Measurements from ENCODE around the gene HOXA11. TPM values are rescaled to one million over a fixed set of nuclear protein-coding genes. Genes with fewer than 3 reads are reported as not detected.

The HOXA11 gene
- total RNA-seq, 1 experiment from 2014 or later: not detected

DNA sequence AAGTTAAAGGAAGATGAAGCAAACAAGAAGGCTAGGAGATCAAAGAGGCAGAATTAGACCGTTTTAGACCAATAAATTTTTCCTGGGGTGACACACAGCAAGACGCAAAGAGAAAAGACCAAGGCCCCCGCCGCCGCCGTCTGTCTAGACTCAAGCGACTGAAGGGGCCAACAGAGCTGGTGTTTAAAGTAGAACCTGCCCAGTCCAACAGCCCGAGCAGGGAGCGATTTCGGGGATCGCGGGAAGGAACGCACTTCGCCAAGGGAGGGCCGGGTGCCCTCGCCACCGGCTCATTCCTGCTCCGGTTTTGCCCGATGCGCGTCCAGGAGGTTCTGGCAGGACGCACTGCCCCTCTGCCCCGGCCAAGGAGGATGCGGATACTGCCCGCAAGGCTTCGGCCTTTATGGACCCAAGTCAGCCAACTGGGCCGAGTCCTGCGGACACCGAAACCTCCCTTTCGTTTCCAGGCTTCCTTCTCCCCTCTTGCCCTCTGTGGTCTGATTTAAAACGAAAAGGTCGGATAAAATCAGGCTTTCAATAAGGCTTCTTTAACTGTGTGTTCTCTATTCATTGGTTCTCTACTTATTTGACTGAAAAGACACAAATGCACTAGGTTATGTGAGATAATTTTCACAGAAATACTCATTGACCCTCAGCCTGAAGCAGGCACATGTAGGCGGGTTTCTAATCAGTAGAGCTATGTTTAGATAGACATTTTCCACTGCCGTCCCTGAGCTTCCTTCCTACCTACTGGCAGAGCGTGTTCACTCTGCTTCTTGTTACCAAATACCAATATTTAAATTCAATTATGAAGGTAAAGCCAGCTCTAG lies 26.4 kb downstream of the HOXA11 start (continued):
- TF ChIP-seq, protein P1, sequence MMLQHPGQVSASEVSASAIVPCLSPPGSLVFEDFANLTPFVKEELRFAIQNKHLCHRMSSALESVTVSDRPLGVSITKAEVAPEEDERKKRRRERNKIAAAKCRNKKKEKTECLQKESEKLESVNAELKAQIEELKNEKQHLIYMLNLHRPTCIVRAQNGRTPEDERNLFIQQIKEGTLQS (CRISPR knock-in tag; conservative IDR thresholded peaks at IDR 0.05): no peak
- TF ChIP-seq ZNF138 (CRISPR knock-in tag; conservative IDR thresholded peaks at IDR 0.05): no peak

DNA sequence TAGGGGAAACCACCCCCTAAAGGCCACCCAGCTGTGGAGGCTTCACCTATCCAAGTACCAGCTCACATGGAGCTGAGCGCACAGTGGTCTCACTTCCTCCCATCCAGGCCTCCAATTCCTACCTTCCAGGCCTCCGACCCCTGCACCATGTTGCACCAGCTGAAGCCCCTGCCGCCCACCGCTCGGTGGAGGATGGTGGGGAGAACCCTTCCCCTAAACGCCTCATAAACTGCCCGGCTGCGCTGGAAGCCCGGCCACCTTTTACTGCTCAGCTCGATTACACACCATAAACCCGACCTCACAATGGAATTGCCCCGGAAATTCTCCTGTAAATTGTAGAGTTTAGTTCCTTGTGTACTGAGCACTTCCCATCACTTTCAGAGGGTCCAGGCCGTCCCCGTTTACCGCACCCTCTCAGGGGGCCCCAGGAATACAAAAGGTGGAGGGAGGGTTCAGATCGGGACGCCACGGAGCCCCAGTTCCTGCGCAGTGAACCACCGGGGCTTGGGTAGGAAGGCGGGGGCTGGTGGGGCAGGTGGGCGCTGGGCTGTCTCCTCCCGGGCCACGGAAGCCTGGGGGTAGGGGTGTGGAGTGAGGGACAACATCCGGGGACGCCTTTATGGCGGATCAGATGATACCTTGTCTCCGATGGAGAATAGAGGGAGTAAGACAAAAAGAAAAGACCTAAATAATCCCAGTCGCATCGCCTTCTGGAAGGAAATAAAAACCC lies 27.2 kb downstream of the HOXA11 start:
- DNase-seq (ENCODE audit: low spot score): no peak
- POLR2A ChIA-PET: interaction anchor here (0.6 kb wide), 1 partner anchor 61 kb away, joined by 3 read pairs; no protein-coding TSS in a partner anchor
- Mint-ChIP-seq H3K36me3 (peaks cover 3% of the 10 kb centered on the region), H3K27me3 (ENCODE audit: low read depth) (peaks cover 100% of the 10 kb centered on the region), H3K4me3 (no peak overlapping the region), H3K4me1 (peaks cover 10% of the 10 kb centered on the region), H3K9me3 (no peaks in the 10 kb centered on the region), H3K27ac (no peak overlapping the region)
- no peak for TF ChIP-seq FOXP1 (CRISPR knock-in tag; IDR thresholded peaks at IDR 0.05; ENCODE audit: borderline replicate concordance)
- TF ChIP-seq ZNF317 (CRISPR knock-in tag; IDR thresholded peaks at IDR 0.05; ENCODE audit: borderline replicate concordance, low read depth): no peak
- no peak for TF ChIP-seq SMAD3 (CRISPR knock-in tag; IDR thresholded peaks at IDR 0.05; ENCODE audit: borderline replicate concordance)
- TF ChIP-seq, protein P2, sequence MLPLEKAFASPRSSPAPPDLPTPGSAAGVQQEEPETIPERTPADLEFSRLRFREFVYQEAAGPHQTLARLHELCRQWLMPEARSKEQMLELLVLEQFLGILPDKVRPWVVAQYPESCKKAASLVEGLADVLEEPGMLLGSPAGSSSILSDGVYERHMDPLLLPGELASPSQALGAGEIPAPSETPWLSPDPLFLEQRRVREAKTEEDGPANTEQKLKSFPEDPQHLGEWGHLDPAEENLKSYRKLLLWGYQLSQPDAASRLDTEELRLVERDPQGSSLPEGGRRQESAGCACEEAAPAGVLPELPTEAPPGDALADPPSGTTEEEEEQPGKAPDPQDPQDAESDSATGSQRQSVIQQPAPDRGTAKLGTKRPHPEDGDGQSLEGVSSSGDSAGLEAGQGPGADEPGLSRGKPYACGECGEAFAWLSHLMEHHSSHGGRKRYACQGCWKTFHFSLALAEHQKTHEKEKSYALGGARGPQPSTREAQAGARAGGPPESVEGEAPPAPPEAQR (CRISPR knock-in tag; IDR thresholded peaks at IDR 0.05): no peak
- TF ChIP-seq JAZF1 (CRISPR knock-in tag; IDR thresholded peaks at IDR 0.05): no peak
- TF ChIP-seq ZNF138 (CRISPR knock-in tag; conservative IDR thresholded peaks at IDR 0.05): no peak
- ATAC-seq: no peak
- CTCF ChIA-PET: interaction anchor here (1.4 to 1.5 kb wide), 2 partner anchors 15 to 788 kb away, joined by 3 to 8 read pairs; partner anchors contain the start of gene HOXA5

DNA sequence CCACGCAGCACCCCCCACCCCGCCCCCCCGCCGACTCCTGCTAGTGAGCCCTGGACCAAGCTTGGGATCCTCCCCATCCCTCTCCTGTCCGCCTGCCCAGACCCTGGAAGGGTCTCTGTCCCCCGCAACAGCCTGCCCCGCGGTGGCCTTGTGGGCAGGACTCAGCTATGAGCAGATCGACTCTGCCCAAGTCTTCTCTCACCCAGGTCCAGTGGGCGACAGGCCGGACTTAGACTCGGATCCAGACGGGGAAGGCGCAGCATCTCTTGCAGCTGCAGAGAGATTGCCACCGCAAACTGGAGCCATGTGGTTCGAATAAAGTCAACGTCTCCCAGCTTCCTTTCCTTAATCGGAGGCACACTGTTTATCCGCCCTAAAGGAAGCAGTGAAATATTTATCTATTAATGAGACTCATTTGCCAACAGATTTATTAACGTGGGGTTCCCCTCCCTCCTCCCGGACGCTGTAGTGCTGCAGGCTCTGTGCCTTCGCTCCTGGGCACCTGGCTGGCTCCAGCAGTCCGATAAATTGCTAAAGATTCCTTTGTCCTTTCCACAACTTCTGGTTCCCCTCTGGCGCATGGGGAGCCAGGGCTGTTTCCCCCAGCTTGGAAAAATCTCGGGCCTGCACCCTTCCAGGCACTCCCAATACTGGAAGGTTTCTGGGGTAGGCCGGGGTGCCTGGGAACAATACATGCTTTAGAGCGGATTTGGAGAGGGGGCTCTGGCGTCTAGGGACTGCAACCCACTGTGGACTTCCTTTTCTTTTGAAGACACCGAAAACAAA lies 27.9 kb downstream of the HOXA11 start:
- Mint-ChIP-seq H3K9me3 (no peaks in the 10 kb centered on the region), H3K4me3 (peak overlapping the region; percentile 48), H3K36me3 (peaks cover 3% of the 10 kb centered on the region), H3K27me3 (ENCODE audit: low read depth) (peaks cover 100% of the 10 kb centered on the region), H3K27ac (no peak overlapping the region), H3K4me1 (peaks cover 10% of the 10 kb centered on the region)
- CTCF ChIA-PET: interaction anchor here (0.9 to 1.5 kb wide), 5 partner anchors 8 to 787 kb away, joined by 3 to 8 read pairs (median 3); partner anchors contain the start of genes HOXA5 and HOXA9
- POLR2A ChIA-PET: no interaction called here
- DNase-seq (ENCODE audit: low spot score) (no peak), ATAC-seq (no peak)
- TF ChIP-seq SMAD3 (CRISPR knock-in tag; IDR thresholded peaks at IDR 0.05; ENCODE audit: borderline replicate concordance) (no peak), ATF1 (CRISPR knock-in tag; IDR thresholded peaks at IDR 0.05) (no peak), CBFB (CRISPR knock-in tag; IDR thresholded peaks at IDR 0.05; ENCODE audit: low read depth) (no peak), NR1H2 (CRISPR knock-in tag; IDR thresholded peaks at IDR 0.05) (no peak), TEAD1 (CRISPR knock-in tag; IDR thresholded peaks at IDR 0.05) (no peak), IRF2 (CRISPR knock-in tag; IDR thresholded peaks at IDR 0.05; ENCODE audit: borderline replicate concordance, low read depth) (no peak), ZNF121 (CRISPR knock-in tag; IDR thresholded peaks at IDR 0.05) (no peak), ZNF263 (CRISPR knock-in tag; IDR thresholded peaks at IDR 0.05; ENCODE audit: low read depth) (no peak), SOX15 (CRISPR knock-in tag; IDR thresholded peaks at IDR 0.05) (no peak)
- TF ChIP-seq, protein P3, sequence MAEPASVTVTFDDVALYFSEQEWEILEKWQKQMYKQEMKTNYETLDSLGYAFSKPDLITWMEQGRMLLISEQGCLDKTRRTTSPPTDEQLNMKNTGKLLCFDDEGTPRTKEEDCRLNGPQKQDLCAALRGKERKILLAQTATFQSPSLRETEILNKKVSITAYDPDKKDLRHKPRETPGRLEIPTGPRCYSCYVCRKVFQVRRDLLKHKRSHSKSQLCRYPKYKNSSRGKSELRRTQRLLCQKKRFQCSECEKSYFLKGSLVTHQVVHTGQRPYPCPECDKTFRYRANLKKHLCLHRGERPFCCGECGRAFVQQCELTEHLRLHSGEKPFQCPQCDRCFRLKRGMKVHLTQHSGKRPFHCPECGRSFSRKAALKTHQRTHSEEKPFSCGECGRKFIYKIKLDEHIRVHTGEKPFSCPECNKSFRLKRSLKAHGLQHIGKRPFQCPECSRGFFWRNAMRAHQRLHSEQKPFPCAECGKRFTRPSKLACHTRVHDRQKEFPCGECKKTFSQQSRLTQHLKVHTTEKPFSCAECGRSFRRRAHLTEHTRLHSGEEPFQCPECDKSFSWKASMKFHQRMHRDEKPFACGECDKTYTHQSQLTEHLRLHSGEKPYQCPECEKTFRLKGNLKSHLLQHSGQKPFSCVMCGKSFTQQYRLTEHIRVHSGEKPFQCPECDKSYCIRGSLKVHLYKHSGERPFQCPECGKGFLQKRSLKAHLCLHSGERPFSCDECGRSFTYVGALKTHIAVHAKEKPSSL (CRISPR knock-in tag; conservative IDR thresholded peaks at IDR 0.05): no peak
- TF ChIP-seq, protein P4, sequence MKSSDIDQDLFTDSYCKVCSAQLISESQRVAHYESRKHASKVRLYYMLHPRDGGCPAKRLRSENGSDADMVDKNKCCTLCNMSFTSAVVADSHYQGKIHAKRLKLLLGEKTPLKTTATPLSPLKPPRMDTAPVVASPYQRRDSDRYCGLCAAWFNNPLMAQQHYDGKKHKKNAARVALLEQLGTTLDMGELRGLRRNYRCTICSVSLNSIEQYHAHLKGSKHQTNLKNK (CRISPR knock-in tag; IDR thresholded peaks at IDR 0.05): no peak
- TF ChIP-seq, protein P5, sequence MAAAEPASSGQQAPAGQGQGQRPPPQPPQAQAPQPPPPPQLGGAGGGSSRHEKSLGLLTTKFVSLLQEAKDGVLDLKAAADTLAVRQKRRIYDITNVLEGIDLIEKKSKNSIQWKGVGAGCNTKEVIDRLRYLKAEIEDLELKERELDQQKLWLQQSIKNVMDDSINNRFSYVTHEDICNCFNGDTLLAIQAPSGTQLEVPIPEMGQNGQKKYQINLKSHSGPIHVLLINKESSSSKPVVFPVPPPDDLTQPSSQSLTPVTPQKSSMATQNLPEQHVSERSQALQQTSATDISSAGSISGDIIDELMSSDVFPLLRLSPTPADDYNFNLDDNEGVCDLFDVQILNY (CRISPR knock-in tag; IDR thresholded peaks at IDR 0.05): no peak
- TF ChIP-seq, protein P6, sequence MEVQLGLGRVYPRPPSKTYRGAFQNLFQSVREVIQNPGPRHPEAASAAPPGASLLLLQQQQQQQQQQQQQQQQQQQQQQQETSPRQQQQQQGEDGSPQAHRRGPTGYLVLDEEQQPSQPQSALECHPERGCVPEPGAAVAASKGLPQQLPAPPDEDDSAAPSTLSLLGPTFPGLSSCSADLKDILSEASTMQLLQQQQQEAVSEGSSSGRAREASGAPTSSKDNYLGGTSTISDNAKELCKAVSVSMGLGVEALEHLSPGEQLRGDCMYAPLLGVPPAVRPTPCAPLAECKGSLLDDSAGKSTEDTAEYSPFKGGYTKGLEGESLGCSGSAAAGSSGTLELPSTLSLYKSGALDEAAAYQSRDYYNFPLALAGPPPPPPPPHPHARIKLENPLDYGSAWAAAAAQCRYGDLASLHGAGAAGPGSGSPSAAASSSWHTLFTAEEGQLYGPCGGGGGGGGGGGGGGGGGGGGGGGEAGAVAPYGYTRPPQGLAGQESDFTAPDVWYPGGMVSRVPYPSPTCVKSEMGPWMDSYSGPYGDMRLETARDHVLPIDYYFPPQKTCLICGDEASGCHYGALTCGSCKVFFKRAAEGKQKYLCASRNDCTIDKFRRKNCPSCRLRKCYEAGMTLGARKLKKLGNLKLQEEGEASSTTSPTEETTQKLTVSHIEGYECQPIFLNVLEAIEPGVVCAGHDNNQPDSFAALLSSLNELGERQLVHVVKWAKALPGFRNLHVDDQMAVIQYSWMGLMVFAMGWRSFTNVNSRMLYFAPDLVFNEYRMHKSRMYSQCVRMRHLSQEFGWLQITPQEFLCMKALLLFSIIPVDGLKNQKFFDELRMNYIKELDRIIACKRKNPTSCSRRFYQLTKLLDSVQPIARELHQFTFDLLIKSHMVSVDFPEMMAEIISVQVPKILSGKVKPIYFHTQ (CRISPR knock-in tag; IDR thresholded peaks at IDR 0.05): no peak
- TF ChIP-seq, protein P7, sequence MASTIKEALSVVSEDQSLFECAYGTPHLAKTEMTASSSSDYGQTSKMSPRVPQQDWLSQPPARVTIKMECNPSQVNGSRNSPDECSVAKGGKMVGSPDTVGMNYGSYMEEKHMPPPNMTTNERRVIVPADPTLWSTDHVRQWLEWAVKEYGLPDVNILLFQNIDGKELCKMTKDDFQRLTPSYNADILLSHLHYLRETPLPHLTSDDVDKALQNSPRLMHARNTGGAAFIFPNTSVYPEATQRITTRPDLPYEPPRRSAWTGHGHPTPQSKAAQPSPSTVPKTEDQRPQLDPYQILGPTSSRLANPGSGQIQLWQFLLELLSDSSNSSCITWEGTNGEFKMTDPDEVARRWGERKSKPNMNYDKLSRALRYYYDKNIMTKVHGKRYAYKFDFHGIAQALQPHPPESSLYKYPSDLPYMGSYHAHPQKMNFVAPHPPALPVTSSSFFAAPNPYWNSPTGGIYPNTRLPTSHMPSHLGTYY (CRISPR knock-in tag; IDR thresholded peaks at IDR 0.05): no peak

All from WTC11 (cell line).